Liver (tissue), 3 donors: ENCODE results near the gene CMTM8.

Source experiments
- CTCF ChIP-seq: fragments of 150-350 bp; IDR thresholded peaks from 2 replicates; pipeline ENCODE4 v1.5.1; 2017; ENCODE audit warnings: improper control_type of control experiment, low read depth, low read length; ENCODE audit not compliant: missing input control
- EGR1 ChIP-seq, 2 donors: IDR thresholded peaks; 2 replicates each; pipeline ENCODE4 v1.6.1; 2016 to 2018; ENCODE audit warnings: antibody characterized with exemption in 2 of 2, low read depth in 2 of 2
- GABPA ChIP-seq, 2 donors: IDR thresholded peaks in 1 of 2; conservative IDR thresholded peaks in 1 of 2; 2 replicates each; pipeline ENCODE4 v1.6.1; 2016; ENCODE audit warnings: antibody characterized with exemption in 2 of 2, mild to moderate bottlenecking in 1 of 2, moderate library complexity in 1 of 2
- JUND ChIP-seq, 2 donors: IDR thresholded peaks; 2 replicates each; pipeline ENCODE4 v1.6.1; 2016; ENCODE audit warnings: antibody characterized with exemption in 2 of 2
- MAX ChIP-seq: IDR thresholded peaks from 2 replicates; pipeline ENCODE4 v1.6.1; 2016; ENCODE audit warnings: antibody characterized with exemption
- RAD21 ChIP-seq, 2 donors: IDR thresholded peaks; 2 replicates each; pipeline ENCODE4 v1.6.1; 2016; ENCODE audit warnings: antibody characterized with exemption in 2 of 2, mild to moderate bottlenecking in 2 of 2
- REST ChIP-seq: IDR thresholded peaks from 2 replicates; pipeline ENCODE4 v1.6.1; 2016; ENCODE audit warnings: antibody characterized with exemption, mild to moderate bottlenecking
- SP1 ChIP-seq: IDR thresholded peaks from 2 replicates; pipeline ENCODE4 v1.6.1; 2018; ENCODE audit warnings: antibody characterized with exemption, mild to moderate bottlenecking
- TAF1 ChIP-seq: conservative IDR thresholded peaks from 2 replicates; pipeline ENCODE4 v1.6.1; 2016; ENCODE audit warnings: antibody characterized with exemption, mild to moderate bottlenecking
- YY1 ChIP-seq: IDR thresholded peaks from 2 replicates; pipeline ENCODE4 v1.6.1; 2016; ENCODE audit warnings: antibody characterized with exemption, mild to moderate bottlenecking
- ZBTB33 ChIP-seq: IDR thresholded peaks from 2 replicates; pipeline ENCODE4 v1.6.1; 2016; ENCODE audit warnings: antibody characterized with exemption
- donor health status: healthy.
- donor health status: healthy.

- TF ChIP-seq CTCF (no peak), GABPA (IDR thresholded peaks at IDR 0.05 in 1 of 2, conservative IDR thresholded peaks at IDR 0.05 in 1 of 2) (no peak), JUND (IDR thresholded peaks at IDR 0.05) (no peak), EGR1 (IDR thresholded peaks at IDR 0.05; ENCODE audit: low read depth in 2 of 2) (no peak), YY1 (no peak), TAF1 (no peak), MAX (no peak), REST (no peak), ZBTB33 (no peak), RAD21 (IDR thresholded peaks at IDR 0.05) (no peak), SP1 (no peak)
These were observed 6.7 kb downstream of the CMTM8 start for GRCh38 chr3:32245200-32245599.
